BJ (cell line): ENCODE results near the gene MRPS6. TPM values are rescaled to one million over a fixed set of nuclear protein-coding genes. Genes with fewer than 3 reads are reported as not detected.

ENCODE experiments used
- CTCF ChIA-PET: fragments of 350-600 bp; formaldehyde crosslinking; extraction: SDS; loops from one replicate; lab custom pipeline; 2021; ENCODE audit warnings: antibody characterized with exemption, inconsistent platforms; lab: Yijun Ruan, JAX
- POLR2A ChIA-PET: fragments of 300-600 bp; sonication (Branson Sonifier 250); formaldehyde crosslinking; extraction: SDS; loops from one replicate; lab custom pipeline; 2021; ENCODE audit warnings: antibody characterized with exemption; lab: Charles Lee
- DNase-seq: peaks from one replicate; pipeline ENCODE4 v3.0.0-alpha.2; 2011; ENCODE audit warnings: low read depth
- H3K27me3 ChIP-seq: 2 replicates; pipeline ENCODE4 v1.6.0; 2011; ENCODE audit warnings: low read length; ENCODE audit not compliant: control insufficient read depth, insufficient read depth
- H3K36me3 ChIP-seq: 2 replicates; pipeline ENCODE4 v1.5.1; 2011; ENCODE audit warnings: low read length; ENCODE audit not compliant: control insufficient read depth, insufficient read depth
- H3K4me3 ChIP-seq: 2 replicates; pipeline ENCODE4 v1.5.1; 2011; ENCODE audit warnings: low read depth, mild to moderate bottlenecking, control low read depth, low read length
- CTCF ChIP-seq: IDR thresholded peaks from 2 replicates; pipeline ENCODE4 v1.5.1; 2011; ENCODE audit warnings: low read depth, mild to moderate bottlenecking, control low read depth, inconsistent platforms, low read length, moderate library complexity; ENCODE audit not compliant: insufficient read depth
- polyA minus RNA-seq: library from RNA; depleted of rRNA, polyadenylated mRNA; stranded (reverse); fragments of >200 nt; gene quantifications from 2 replicates; pipeline ENCODE4 v1.2.3, GENCODE V29; 2011; rRNA and poly(A)+ RNA removed
- polyA plus RNA-seq: library from polyadenylated mRNA; depleted of rRNA; stranded (reverse); fragments of >200 nt; gene quantifications from 2 replicates; pipeline ENCODE4 v1.2.3, GENCODE V29; 2011; rRNA removed

Gene MRPS6
- polyA plus RNA-seq: 13.8 and 17.1 TPM in 2 replicates
- polyA minus RNA-seq: 5.3 and 5.6 TPM in 2 replicates

DNA sequence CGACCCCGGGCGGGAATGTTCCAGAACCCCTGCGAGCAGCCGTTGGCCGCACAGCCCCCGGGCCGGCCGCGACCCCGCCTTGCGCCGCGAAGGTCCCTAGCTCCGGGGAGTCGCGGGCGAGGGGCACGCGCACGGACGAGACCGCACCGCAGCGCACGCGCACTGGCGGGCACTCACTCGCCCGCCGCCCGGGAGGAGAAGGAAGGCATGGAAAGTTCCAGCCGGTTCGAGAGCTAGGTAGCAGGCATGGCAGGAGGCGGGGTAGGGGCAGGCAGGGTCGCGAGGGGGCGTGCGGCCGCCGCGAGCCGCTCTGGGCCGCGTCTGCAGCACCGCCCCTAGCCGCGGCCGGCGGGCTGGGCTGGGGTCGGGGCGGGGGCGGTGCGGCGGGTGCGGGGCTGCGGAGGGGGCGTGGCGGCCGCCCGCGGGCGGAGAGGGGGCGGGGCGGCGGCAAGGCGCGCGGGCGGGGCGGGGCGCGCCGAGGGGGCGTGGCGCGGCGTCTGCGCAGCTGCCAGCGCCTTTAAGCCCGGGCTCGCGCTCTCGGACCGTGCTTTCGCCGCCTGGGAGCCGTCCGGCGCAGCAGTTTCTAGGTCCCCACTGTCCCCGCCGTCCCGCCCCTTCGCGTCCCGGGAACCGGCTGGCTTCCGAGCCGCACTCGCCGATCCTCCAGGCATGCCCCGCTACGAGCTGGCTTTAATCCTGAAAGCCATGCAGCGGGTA is at the start of gene MRPS6, which contains the start of gene SLC5A3:
Gene MRPS6, plus strand, starts transcription at position 547 of the 717 bp plus-strand sequence. Its CDS starts 123 bp downstream, at position 670.
Gene SLC5A3, plus strand, starts transcription at position 547 of the 717 bp plus-strand sequence. CDS start 21,621 bp downstream, outside the sequence.
- ChIA-PET POLR2A (no interaction called here), CTCF (interaction anchor here (0.6 to 1.8 kb wide), 7 partner anchors 11 to 274 kb away, joined by 3 to 12 read pairs (median 3); no protein-coding TSS in a partner anchor)
- no peak for DNase-seq

DNA sequence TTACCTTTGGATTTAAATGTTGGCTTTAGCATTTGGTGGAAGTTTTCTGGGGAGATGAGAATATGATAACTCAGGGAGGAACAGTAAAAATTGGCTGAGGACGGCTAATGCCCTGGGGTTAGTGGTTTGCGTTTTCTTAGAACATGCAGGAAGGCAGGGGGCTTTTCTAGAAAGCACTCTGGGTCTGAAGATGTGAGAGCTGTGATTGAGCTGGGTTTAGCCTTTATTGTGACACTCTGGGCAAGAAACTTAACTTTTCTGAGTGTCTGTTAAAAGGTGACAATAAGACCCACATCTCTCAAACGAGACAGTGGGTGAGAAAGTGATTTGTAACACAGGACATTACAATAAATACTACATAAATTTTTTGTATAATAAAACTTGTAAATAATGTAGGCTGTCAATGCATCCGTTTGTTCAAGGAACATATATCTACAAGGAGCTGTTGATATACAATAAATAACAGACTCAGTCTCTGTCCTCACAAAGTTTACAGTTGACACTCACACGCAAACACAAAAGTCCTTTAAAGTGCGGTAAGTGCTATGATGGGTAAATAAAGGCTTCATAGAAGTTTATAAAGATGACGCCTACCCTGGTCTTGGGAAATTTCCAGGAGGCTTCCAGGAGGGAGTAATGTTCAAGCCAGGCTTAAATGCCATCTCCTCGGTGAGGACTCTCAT is 49.5 kb upstream of the MRPS6 start:
- Histone ChIP-seq H3K36me3 (no peaks in the 10 kb centered on the region), H3K4me3 (no peak overlapping the region), H3K27me3 (no peaks in the 10 kb centered on the region)
- POLR2A ChIA-PET: no interaction called here
- CTCF ChIA-PET: interaction anchor here (1.4 kb wide), 1 partner anchor 100 kb away, joined by 5 read pairs; no protein-coding TSS in a partner anchor
- no peak for DNase-seq
- TF ChIP-seq CTCF: no peak

More for the DNA sequence above, at the start of gene MRPS6, which contains the start of gene SLC5A3:
- Histone ChIP-seq H3K4me3 (peak within 1 kb of the TSS; percentile 88), H3K27me3 (no peaks in the 10 kb centered on the region), H3K36me3 (no peaks in the 10 kb centered on the region)
- TF ChIP-seq CTCF: no peak

DNA sequence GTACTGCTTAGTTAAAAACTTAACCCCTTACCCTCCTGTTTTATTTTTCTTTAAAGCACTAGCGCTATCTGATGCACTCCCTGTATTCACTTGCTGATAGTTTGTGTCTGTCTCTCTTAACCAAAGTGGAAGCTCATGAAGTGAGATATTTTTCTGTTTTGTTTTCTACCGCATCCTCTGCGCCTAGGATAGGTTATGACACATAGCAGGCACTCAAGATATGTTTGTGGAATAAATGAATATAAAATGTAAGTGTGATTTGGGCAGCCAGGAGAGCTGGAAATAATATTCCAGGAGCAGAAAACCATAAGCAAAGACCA is 49.0 kb upstream of the MRPS6 start:
- TF ChIP-seq CTCF: no peak
- Histone ChIP-seq H3K27me3 (no peaks in the 10 kb centered on the region), H3K4me3 (no peak overlapping the region), H3K36me3 (no peaks in the 10 kb centered on the region)
- ChIA-PET CTCF (interaction anchor here (0.7 kb wide), 1 partner anchor 16 kb away, joined by 3 read pairs; no protein-coding TSS in a partner anchor), POLR2A (no interaction called here)
- no peak for DNase-seq

GRCh38 chr21:34027721-34028461 is 45.5 kb upstream of the MRPS6 start:
- CTCF ChIA-PET: no interaction called here
- no peak overlapping the region for H3K4me3 ChIP-seq

More at GRCh38 chr21:34027721-34028461, 45.5 kb upstream of the MRPS6 start:
- no peak for TF ChIP-seq CTCF
- POLR2A ChIA-PET: no interaction called here
- Histone ChIP-seq H3K27me3 (no peaks in the 10 kb centered on the region), H3K36me3 (no peaks in the 10 kb centered on the region)
- no peak for DNase-seq
